Adrenal gland (tissue), 5 donors: ENCODE data around the gene PRKCZ.

Experiments
- POLR2A ChIP-seq, 2 donors: fragments of 450-650 bp; IDR thresholded peaks; one replicate each; pipeline ENCODE4 v1.6.1; 2017; ENCODE audit warnings: antibody characterized with exemption in 2 of 2, mild to moderate bottlenecking in 2 of 2, moderate library complexity in 1 of 2
- TF ChIP-seq, protein P1 (sequence below), 6 experiments: fragments of 450-650 bp in 4 of 6; fragments of 200-600 bp in 2 of 6; sonication (generic) in 1 of 6; IDR thresholded peaks; 1 replicate in 5 of 6; 2 replicates in 1 of 6; pipeline versions ENCODE4 v1.5.1 to v1.8.0; 2016 to 2021; ENCODE audit warnings: antibody characterized with exemption in 6 of 6, mild to moderate bottlenecking in 2 of 6, moderate library complexity in 1 of 6
- donor health status: DM: no; HTN: no; CAD: no.

- TF ChIP-seq, protein P1, sequence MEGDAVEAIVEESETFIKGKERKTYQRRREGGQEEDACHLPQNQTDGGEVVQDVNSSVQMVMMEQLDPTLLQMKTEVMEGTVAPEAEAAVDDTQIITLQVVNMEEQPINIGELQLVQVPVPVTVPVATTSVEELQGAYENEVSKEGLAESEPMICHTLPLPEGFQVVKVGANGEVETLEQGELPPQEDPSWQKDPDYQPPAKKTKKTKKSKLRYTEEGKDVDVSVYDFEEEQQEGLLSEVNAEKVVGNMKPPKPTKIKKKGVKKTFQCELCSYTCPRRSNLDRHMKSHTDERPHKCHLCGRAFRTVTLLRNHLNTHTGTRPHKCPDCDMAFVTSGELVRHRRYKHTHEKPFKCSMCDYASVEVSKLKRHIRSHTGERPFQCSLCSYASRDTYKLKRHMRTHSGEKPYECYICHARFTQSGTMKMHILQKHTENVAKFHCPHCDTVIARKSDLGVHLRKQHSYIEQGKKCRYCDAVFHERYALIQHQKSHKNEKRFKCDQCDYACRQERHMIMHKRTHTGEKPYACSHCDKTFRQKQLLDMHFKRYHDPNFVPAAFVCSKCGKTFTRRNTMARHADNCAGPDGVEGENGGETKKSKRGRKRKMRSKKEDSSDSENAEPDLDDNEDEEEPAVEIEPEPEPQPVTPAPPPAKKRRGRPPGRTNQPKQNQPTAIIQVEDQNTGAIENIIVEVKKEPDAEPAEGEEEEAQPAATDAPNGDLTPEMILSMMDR (IDR thresholded peaks at IDR 0.05): no peak
- TF ChIP-seq POLR2A (IDR thresholded peaks at IDR 0.05): no peak
Measured at GRCh38 chr1:2168090-2168489, 117.9 kb downstream of the PRKCZ start.
